Heart right ventricle (tissue), 16 donors: ENCODE measurements around the gene ASB6. TPM values are rescaled to one million over a fixed set of nuclear protein-coding genes. Genes with fewer than 3 reads are reported as not detected.

Experiments used
- ATAC-seq, 8 donors: fragments of 200-7000 bp; cut with Tn5 transposase; one replicate each; pipeline ENCODE4 v1.9.1; 2020; ENCODE audit warnings: mild to moderate bottlenecking in 8 of 8, moderate library complexity in 8 of 8, moderate number of reproducible peaks in 1 of 8
- DNase-seq, 2 donors: peaks; one replicate each; pipeline ENCODE4 v3.0.0-alpha.2; 2020
- H3K27ac ChIP-seq, 10 donors: fragments of 200-600 bp; sonication (generic) in 2 of 10; one replicate each; pipeline versions ENCODE4 v1.5.0 to v1.8.0; 2020 to 2022; ENCODE audit warnings: mild to moderate bottlenecking in 3 of 10
- H3K27me3 ChIP-seq, 7 donors: fragments of 200-600 bp; one replicate each; pipeline ENCODE4 v1.8.0; 2021 to 2022; ENCODE audit warnings: mild to moderate bottlenecking in 2 of 7
- H3K36me3 ChIP-seq, 9 donors: fragments of 200-600 bp; sonication (generic) in 1 of 9; one replicate each; pipeline versions ENCODE4 v1.5.0 to v1.8.0; 2020 to 2022; ENCODE audit warnings: mild to moderate bottlenecking in 2 of 9
- H3K4me1 ChIP-seq, 9 donors: fragments of 200-600 bp; sonication (generic) in 1 of 9; one replicate each; pipeline versions ENCODE4 v1.5.0 to v1.8.0; 2020 to 2022; ENCODE audit warnings: mild to moderate bottlenecking in 4 of 9
- H3K4me3 ChIP-seq, 10 donors: fragments of 200-600 bp; sonication (generic) in 2 of 10; one replicate each; pipeline versions ENCODE4 v1.5.0 to v1.8.0; 2020 to 2022; ENCODE audit warnings: mild to moderate bottlenecking in 7 of 10, moderate library complexity in 2 of 10
- H3K9me3 ChIP-seq, 11 donors: fragments of 200-600 bp in 10 of 11; sonication (generic) in 2 of 11; one replicate each; pipeline versions ENCODE4 v1.5.0 to v1.8.0; 2013 to 2022; ENCODE audit warnings: mild to moderate bottlenecking in 2 of 11, control low read depth in 1 of 11, moderate library complexity in 1 of 11
- WGBS, 2 donors: extraction: QIAGEN DNeasy Blood & Tissue Kit; methylation state at CpG; one replicate each; pipeline ENCODE4 v1.1.7; 2013; ENCODE audit warnings: inconsistent platforms in 1 of 2; 5-methylcytosine and 5-hydroxymethylcytosine counted together
- intact Hi-C, 10 donors: fragments of 100-400 bp; cut with DNase I; formaldehyde crosslinking; loops; one replicate each; pipeline versions ENCODE4 v1.11.1 to v1.14.2; 2022
- polyA plus RNA-seq, 2 donors: library from polyadenylated mRNA; stranded (reverse); fragments of 200-250 nt; gene quantifications; one replicate each; pipeline ENCODE4 v1.2.3, GENCODE V29; 2013
- total RNA-seq, 10 donors: library from RNA; stranded (reverse); fragmentation: NEBNext Ultra II Directional in 3 of 10; extraction: Animal tissue kit (Norgen Biotek cat#: 25700) in 3 of 10; gene quantifications; one replicate each; pipeline versions ENCODE4 v1.2.1 to v1.2.4, GENCODE V29; 2021 to 2023
- TF ChIP-seq, protein P1 (sequence below), 9 donors: fragments of 200-600 bp; sonication (generic) in 2 of 9; IDR thresholded peaks; one replicate each; pipeline versions ENCODE4 v1.5.0 to v1.8.0; 2021 to 2022; ENCODE audit warnings: antibody characterized with exemption in 9 of 9, mild to moderate bottlenecking in 5 of 9, moderate library complexity in 1 of 9
- donor health status: Arrhythmogenic right ventricular cardiomyopathy.
- donor health status: ischemic (EF 13 %, LVEDD 7.1; RV severe dilation, severe dysfunction).
- donor health status: healthy with polysubstance abuse.
- donor health status: DM: no; HTN: yes; CAD: no.
- donor health status: DM: no; HTN: no; CAD: no.
- donor health status: ischemic (EF 25% LVEDD 6.9; RV normal size, moderate dysfunction).
- donor health status: ischemic (EF 25% LVEDD 5.7; RV mildly dilated, moderate dysfunction).
- donor health status: healthy.
- donor health status: DM: yes; HTN: yes; CAD: no.
- donor health status: Ischemic cardiomyopathy.
- donor health status: ischemic (EF 35%, LVEDD 5.7; RV mildly dilated, moderate dysfunction).
- donor health status: nonischemic (EF 11% LVEDD 7.7; RV severe dilation, severe dysfunction).
- donor health status: DM: yes; HTN: yes; CAD: no.
- donor health status: PGD.
- donor health status: ischemic (EF 29% LVEDD 5.4; RV normal size, mild dysfunction).
- donor health status: nonischemic (EF 23%, LVEDD 6.1; RV moderate dilation, normal function).

The ASB6 gene
- total and polyA plus RNA-seq, 12 donors = 6.2 to 11.8 (median 9.4) TPM

DNA sequence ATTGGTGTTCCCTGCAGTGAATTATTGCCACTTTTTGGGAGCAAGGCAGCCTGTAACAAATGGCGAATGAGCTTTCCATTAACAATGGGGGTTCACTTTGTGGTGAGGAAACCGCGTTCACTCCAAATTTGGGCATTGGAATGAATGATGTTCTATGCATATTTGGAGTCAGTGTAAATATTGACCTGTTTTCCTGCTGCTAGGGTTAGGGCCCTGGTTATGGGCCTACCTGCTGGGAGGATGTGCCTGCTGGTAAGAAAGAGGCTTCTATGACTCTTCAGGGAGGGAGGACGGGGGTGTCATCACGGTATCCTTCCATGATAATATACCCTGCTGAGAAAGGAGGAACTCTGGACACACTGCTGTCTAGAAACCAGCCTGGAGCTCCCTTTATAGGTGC is 50.0 kb downstream of the ASB6 start:
- no peak for ATAC-seq
- Histone ChIP-seq H3K27me3 (peaks cover 0 to 7% (median 0%) of the 10 kb centered on the region in 7 donors), H3K4me1 (peaks cover 2 to 20% (median 7%) of the 10 kb centered on the region in 9 donors), H3K9me3 (no peaks in the 10 kb centered on the region), H3K27ac (no peak overlapping the region), H3K36me3 (no peaks in the 10 kb centered on the region), H3K4me3 (no peak overlapping the region)
- TF ChIP-seq, protein P1, sequence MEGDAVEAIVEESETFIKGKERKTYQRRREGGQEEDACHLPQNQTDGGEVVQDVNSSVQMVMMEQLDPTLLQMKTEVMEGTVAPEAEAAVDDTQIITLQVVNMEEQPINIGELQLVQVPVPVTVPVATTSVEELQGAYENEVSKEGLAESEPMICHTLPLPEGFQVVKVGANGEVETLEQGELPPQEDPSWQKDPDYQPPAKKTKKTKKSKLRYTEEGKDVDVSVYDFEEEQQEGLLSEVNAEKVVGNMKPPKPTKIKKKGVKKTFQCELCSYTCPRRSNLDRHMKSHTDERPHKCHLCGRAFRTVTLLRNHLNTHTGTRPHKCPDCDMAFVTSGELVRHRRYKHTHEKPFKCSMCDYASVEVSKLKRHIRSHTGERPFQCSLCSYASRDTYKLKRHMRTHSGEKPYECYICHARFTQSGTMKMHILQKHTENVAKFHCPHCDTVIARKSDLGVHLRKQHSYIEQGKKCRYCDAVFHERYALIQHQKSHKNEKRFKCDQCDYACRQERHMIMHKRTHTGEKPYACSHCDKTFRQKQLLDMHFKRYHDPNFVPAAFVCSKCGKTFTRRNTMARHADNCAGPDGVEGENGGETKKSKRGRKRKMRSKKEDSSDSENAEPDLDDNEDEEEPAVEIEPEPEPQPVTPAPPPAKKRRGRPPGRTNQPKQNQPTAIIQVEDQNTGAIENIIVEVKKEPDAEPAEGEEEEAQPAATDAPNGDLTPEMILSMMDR (IDR thresholded peaks at IDR 0.05) = no peak
- intact Hi-C loops = loop anchor here in 1 of 10 donors (10.0 kb wide), 1 partner anchor 87 kb away; no protein-coding TSS in a partner anchor
- no peak for DNase-seq
- 84 to 88% methylated on average over 5 of the region's 5 CpGs for WGBS, 2 donors

DNA sequence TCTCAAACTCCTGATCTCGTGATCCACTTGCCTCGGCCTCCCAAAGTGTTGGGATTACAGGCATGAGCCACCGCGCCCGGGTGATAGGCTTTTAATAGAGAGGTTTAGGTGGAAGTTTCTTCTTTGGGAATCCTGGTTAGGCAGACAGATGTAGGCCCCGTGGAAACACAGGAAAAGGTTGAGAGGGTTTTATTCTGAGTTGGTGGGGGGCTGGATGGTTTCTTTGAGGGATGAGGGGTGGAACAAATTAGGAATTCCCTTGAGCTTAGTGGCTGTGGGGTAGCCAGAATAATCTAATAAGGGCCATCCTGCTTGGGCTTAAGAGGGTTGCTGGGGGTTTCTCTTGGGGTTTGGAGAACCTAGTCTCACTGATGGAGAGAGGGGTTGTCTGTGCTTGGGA is 51.5 kb downstream of the ASB6 start:
- WGBS, 2 donors = 84 to 89% methylated on average over 6 of the region's 6 CpGs
- H3K4me1 ChIP-seq = peaks cover 0 to 6% (median 0%) of the 10 kb centered on the region in 9 donors
- intact Hi-C loops = loop anchor here in 1 of 10 donors (10.0 kb wide), 1 partner anchor 86 kb away; no protein-coding TSS in a partner anchor
- H3K27ac ChIP-seq = no peak overlapping the region
- no peaks in the 10 kb centered on the region for H3K27me3 ChIP-seq
- TF ChIP-seq, protein P1 (IDR thresholded peaks at IDR 0.05) = no peak
- no peak for DNase-seq
- no peak for ATAC-seq
- no peak overlapping the region for H3K4me3 ChIP-seq
- no peaks in the 10 kb centered on the region for H3K9me3 ChIP-seq
- H3K36me3 ChIP-seq = no peaks in the 10 kb centered on the region

- TF ChIP-seq, protein P1 (IDR thresholded peaks at IDR 0.05) = no peak
Observed at GRCh38 chr9:129587487-129588262, 54.3 kb downstream of the ASB6 start.

DNA sequence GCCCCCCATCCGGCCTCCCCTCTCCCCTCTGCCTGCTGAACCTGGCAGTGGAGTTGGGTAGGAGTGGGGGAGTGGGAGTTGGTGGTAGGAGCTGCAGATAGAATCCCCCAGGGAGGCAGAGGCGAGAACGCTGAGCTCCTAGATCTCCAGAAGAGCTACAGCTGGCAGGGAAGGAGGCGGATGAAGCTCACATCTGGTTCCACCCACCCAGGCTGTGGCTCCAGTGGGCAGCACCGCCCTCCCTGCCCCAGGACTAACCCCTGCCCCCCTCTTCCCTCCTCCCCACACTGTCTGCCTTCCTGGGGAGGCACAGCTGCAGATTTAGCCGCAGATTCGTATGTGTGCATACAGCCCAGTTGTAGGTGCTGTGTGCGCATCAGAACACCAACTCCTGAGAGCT is 55.3 kb downstream of the ASB6 start:
- H3K9me3 ChIP-seq = no peaks in the 10 kb centered on the region
- ATAC-seq (peak in 1 of 8 donors; percentile 5), DNase-seq (no peak)
- intact Hi-C loops = no loop called here
- TF ChIP-seq, protein P1 (IDR thresholded peaks at IDR 0.05) = no peak
- no peaks in the 10 kb centered on the region for H3K36me3 ChIP-seq
- no peak overlapping the region for H3K4me3 ChIP-seq
- 63 to 67% methylated on average over 6 to 8 of the region's 8 CpGs for WGBS, 2 donors
- no peak overlapping the region for H3K27ac ChIP-seq
- peaks cover 0 to 8% (median 3%) of the 10 kb centered on the region in 9 donors for H3K4me1 ChIP-seq
- no peaks in the 10 kb centered on the region for H3K27me3 ChIP-seq

More at GRCh38 chr9:129587487-129588262, 54.3 kb downstream of the ASB6 start:
- Histone ChIP-seq H3K36me3 (no peaks in the 10 kb centered on the region), H3K9me3 (no peaks in the 10 kb centered on the region), H3K4me3 (no peak overlapping the region), H3K27ac (no peak overlapping the region), H3K27me3 (no peaks in the 10 kb centered on the region), H3K4me1 (peaks cover 0 to 8% (median 3%) of the 10 kb centered on the region in 9 donors)
- DNase-seq (no peak), ATAC-seq (peak in 1 of 8 donors; percentile 24)
- WGBS, 2 donors = 89 to 91% methylated on average over 23 of the region's 23 CpGs
- intact Hi-C loops = no loop called here
